ENCODE results near the gene SIRPB2.

- TF ChIP-seq, protein P1, sequence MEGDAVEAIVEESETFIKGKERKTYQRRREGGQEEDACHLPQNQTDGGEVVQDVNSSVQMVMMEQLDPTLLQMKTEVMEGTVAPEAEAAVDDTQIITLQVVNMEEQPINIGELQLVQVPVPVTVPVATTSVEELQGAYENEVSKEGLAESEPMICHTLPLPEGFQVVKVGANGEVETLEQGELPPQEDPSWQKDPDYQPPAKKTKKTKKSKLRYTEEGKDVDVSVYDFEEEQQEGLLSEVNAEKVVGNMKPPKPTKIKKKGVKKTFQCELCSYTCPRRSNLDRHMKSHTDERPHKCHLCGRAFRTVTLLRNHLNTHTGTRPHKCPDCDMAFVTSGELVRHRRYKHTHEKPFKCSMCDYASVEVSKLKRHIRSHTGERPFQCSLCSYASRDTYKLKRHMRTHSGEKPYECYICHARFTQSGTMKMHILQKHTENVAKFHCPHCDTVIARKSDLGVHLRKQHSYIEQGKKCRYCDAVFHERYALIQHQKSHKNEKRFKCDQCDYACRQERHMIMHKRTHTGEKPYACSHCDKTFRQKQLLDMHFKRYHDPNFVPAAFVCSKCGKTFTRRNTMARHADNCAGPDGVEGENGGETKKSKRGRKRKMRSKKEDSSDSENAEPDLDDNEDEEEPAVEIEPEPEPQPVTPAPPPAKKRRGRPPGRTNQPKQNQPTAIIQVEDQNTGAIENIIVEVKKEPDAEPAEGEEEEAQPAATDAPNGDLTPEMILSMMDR (optimal IDR thresholded peaks at IDR 0.05 in 1 of 3, IDR thresholded peaks at IDR 0.05 in 1 of 3, conservative IDR thresholded peaks at IDR 0.05 in 1 of 3; ENCODE audit: extremely low read depth in 1 of 3, insufficient read depth in 2 of 3, low read length in 3 of 3), result no peak
- TF ChIP-seq EZH2 (IDR thresholded peaks at IDR 0.05; ENCODE audit: low read length), result no peak
Observed at GRCh38 chr20:1449370-1449769, 41.9 kb downstream of the SIRPB2 start.

Measured in keratinocyte (primary cell).